ENCODE measurements around the gene KCTD16. TPM values are rescaled to one million over a fixed set of nuclear protein-coding genes. Genes with fewer than 3 reads are reported as not detected.

KCTD16 gene
- total and polyA plus RNA-seq, 2 donors from 2014 or later, result 0.24 to 2.5 TPM

GRCh38 chr5:144254552-144254951, 83.9 kb downstream of the KCTD16 start:
- DNase-seq (no peak), FAIRE-seq (no peak)
- Histone ChIP-seq H3K36me3 (ENCODE audit: control insufficient read depth in 2 of 3, insufficient read depth in 3 of 3, low read length in 3 of 3) (no peaks in the 10 kb centered on the region), H3K9ac (ENCODE audit: low read length in 3 of 3) (no peak overlapping the region), H3K4me3 (ENCODE audit: low read length in 3 of 3) (no peak overlapping the region), H3K27ac (ENCODE audit: low read depth in 2 of 2, low read length in 2 of 2) (no peak overlapping the region), H3K9me3 (ENCODE audit: control insufficient read depth in 2 of 3, insufficient read depth in 1 of 3, low read length in 3 of 3) (no peaks in the 10 kb centered on the region), H3K27me3 (ENCODE audit: control insufficient read depth, insufficient read depth, low read length) (no peaks in the 10 kb centered on the region), H3K4me1 (ENCODE audit: control insufficient read depth in 2 of 3, insufficient read depth in 2 of 3, low read depth in 1 of 3, low read length in 3 of 3) (no peaks in the 10 kb centered on the region)
- intact Hi-C loops (cut with DNase I), result no loop called here
- TF ChIP-seq, protein P1, sequence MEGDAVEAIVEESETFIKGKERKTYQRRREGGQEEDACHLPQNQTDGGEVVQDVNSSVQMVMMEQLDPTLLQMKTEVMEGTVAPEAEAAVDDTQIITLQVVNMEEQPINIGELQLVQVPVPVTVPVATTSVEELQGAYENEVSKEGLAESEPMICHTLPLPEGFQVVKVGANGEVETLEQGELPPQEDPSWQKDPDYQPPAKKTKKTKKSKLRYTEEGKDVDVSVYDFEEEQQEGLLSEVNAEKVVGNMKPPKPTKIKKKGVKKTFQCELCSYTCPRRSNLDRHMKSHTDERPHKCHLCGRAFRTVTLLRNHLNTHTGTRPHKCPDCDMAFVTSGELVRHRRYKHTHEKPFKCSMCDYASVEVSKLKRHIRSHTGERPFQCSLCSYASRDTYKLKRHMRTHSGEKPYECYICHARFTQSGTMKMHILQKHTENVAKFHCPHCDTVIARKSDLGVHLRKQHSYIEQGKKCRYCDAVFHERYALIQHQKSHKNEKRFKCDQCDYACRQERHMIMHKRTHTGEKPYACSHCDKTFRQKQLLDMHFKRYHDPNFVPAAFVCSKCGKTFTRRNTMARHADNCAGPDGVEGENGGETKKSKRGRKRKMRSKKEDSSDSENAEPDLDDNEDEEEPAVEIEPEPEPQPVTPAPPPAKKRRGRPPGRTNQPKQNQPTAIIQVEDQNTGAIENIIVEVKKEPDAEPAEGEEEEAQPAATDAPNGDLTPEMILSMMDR (IDR thresholded peaks at IDR 0.05; ENCODE audit: borderline replicate concordance, extremely low read depth, insufficient read depth), result no peak

GRCh38 chr5:144260121-144260520, 89.4 kb downstream of the KCTD16 start:
- Histone ChIP-seq H3K27ac (ENCODE audit: low read depth in 2 of 2, low read length in 2 of 2) (no peak overlapping the region), H3K4me3 (ENCODE audit: low read length in 3 of 3) (no peak overlapping the region), H3K27me3 (ENCODE audit: control insufficient read depth, insufficient read depth, low read length) (no peaks in the 10 kb centered on the region), H3K9me3 (ENCODE audit: control insufficient read depth in 2 of 3, insufficient read depth in 1 of 3, low read length in 3 of 3) (no peaks in the 10 kb centered on the region), H3K9ac (ENCODE audit: low read length in 3 of 3) (no peak overlapping the region), H3K36me3 (ENCODE audit: control insufficient read depth in 2 of 3, insufficient read depth in 3 of 3, low read length in 3 of 3) (no peaks in the 10 kb centered on the region), H3K4me1 (ENCODE audit: control insufficient read depth in 2 of 3, insufficient read depth in 2 of 3, low read depth in 1 of 3, low read length in 3 of 3) (no peaks in the 10 kb centered on the region)
- TF ChIP-seq, protein P1 (IDR thresholded peaks at IDR 0.05; ENCODE audit: borderline replicate concordance, extremely low read depth, insufficient read depth), result no peak
- DNase-seq, result peak in 1 of 5 donors; percentile 22
- intact Hi-C loops (cut with DNase I), result no loop called here
- FAIRE-seq, result no peak

GRCh38 chr5:144265643-144266247, 95.1 kb downstream of the KCTD16 start:
- Histone ChIP-seq H3K9me3 (ENCODE audit: control insufficient read depth in 2 of 3, insufficient read depth in 1 of 3, low read length in 3 of 3) (peaks cover 0 to 4% (median 0%) of the 10 kb centered on the region in 3 donors), H3K27me3 (ENCODE audit: control insufficient read depth, insufficient read depth, low read length) (no peaks in the 10 kb centered on the region), H3K9ac (ENCODE audit: low read length in 3 of 3) (no peak overlapping the region), H3K27ac (ENCODE audit: low read depth in 2 of 2, low read length in 2 of 2) (no peak overlapping the region), H3K4me1 (ENCODE audit: control insufficient read depth in 2 of 3, insufficient read depth in 2 of 3, low read depth in 1 of 3, low read length in 3 of 3) (no peaks in the 10 kb centered on the region), H3K36me3 (ENCODE audit: control insufficient read depth in 2 of 3, insufficient read depth in 3 of 3, low read length in 3 of 3) (no peaks in the 10 kb centered on the region), H3K4me3 (ENCODE audit: low read length in 3 of 3) (no peak overlapping the region)
- no peak for DNase-seq
- no peak for FAIRE-seq
- intact Hi-C loops (cut with DNase I), result no loop called here
- TF ChIP-seq, protein P1 (IDR thresholded peaks at IDR 0.05; ENCODE audit: borderline replicate concordance, extremely low read depth, insufficient read depth), result no peak
